Neural cell (in vitro differentiated cells): ENCODE data around the gene TOP3A. TPM values are rescaled to one million over a fixed set of nuclear protein-coding genes. Genes with fewer than 3 reads are reported as not detected.

ENCODE experiments used
- H2AFZ ChIP-seq: fragments of 200-600, 300-800 bp; sonication (generic), shearing (Covaris generic); 2 replicates; pipeline ENCODE4 v1.6.0; 2014; ENCODE audit warnings: low read depth, mild to moderate bottlenecking, antibody characterized with exemption, low read length, moderate library complexity
- H3F3A ChIP-seq: fragments of 200-600 bp; shearing (Covaris generic); 2 replicates; pipeline ENCODE4 v1.6.1; 2016; ENCODE audit warnings: mild to moderate bottlenecking, moderate library complexity, mixed read lengths, antibody characterized with exemption, low read length; ENCODE audit not compliant: insufficient read depth, poor library complexity, severe bottlenecking
- H3K27ac ChIP-seq: fragments of 200-600, 300-800 bp; sonication (generic), shearing (Covaris generic); 2 replicates; pipeline ENCODE4 v1.5.1; 2014; ENCODE audit warnings: mild to moderate bottlenecking, low read length, moderate library complexity
- H3K27me3 ChIP-seq: fragments of 300-800, 200-600 bp; sonication (generic), shearing (Covaris generic); 2 replicates; pipeline ENCODE4 v1.6.0; 2014; ENCODE audit warnings: mild to moderate bottlenecking, low read depth, low read length, moderate library complexity; ENCODE audit not compliant: insufficient read depth
- H3K36me3 ChIP-seq: fragments of 300-800, 200-600 bp; sonication (generic), shearing (Covaris generic); 2 replicates; pipeline ENCODE4 v1.5.1; 2014; ENCODE audit warnings: mild to moderate bottlenecking, antibody characterized with exemption, low read length, moderate library complexity; ENCODE audit not compliant: insufficient read depth
- H3K4me2 ChIP-seq: fragments of 300-800, 200-600 bp; sonication (generic), shearing (Covaris generic); 2 replicates; pipeline ENCODE4 v1.6.0; 2014; ENCODE audit warnings: mild to moderate bottlenecking, low read length
- H3K4me3 ChIP-seq: fragments of 300-800, 200-600 bp; sonication (generic), shearing (Covaris generic); 2 replicates; pipeline ENCODE4 v1.5.1; 2014; ENCODE audit warnings: mild to moderate bottlenecking, low read length, moderate library complexity
- H3K79me2 ChIP-seq: fragments of 200-600 bp; shearing (Covaris generic); replicated peaks from 2 replicates; pipeline ENCODE4 v1.6.0; 2014; ENCODE audit warnings: mild to moderate bottlenecking, low read length, moderate library complexity; ENCODE audit not compliant: insufficient read depth
- H3K9ac ChIP-seq: fragments of 300-800, 200-600 bp; sonication (generic), shearing (Covaris generic); 2 replicates; pipeline ENCODE4 v1.6.1; 2016; ENCODE audit warnings: mild to moderate bottlenecking, low read length, mixed read lengths
- H3K9me2 ChIP-seq: fragments of 200-600 bp; shearing (Covaris generic); 2 replicates; pipeline ENCODE4 v1.6.1; 2016; ENCODE audit warnings: mild to moderate bottlenecking, low read length, mixed read lengths; ENCODE audit not compliant: insufficient read depth
- H3K9me3 ChIP-seq: fragments of 200-600, 300-800 bp; sonication (generic), shearing (Covaris generic); 2 replicates; pipeline ENCODE4 v1.6.1; 2016; ENCODE audit warnings: mild to moderate bottlenecking, mixed run types, low read length, moderate library complexity, mixed read lengths
- H4K20me1 ChIP-seq: fragments of 200-600 bp; shearing (Covaris generic); 2 replicates; pipeline ENCODE4 v1.6.1; 2016; ENCODE audit warnings: mild to moderate bottlenecking, mixed run types; ENCODE audit not compliant: insufficient read depth
- EP300 ChIP-seq: fragments of 450-650 bp; conservative IDR thresholded peaks from 2 replicates; pipeline ENCODE4 v1.6.1; 2014; ENCODE audit warnings: antibody characterized with exemption, mild to moderate bottlenecking, moderate library complexity; ENCODE audit not compliant: poor library complexity, severe bottlenecking
- EZH2 ChIP-seq: fragments of 200-600, 300-800 bp; shearing (Covaris generic), sonication (generic); IDR thresholded peaks from 2 replicates; pipeline ENCODE4 v1.6.1; 2014; ENCODE audit warnings: antibody characterized with exemption, low read length, borderline replicate concordance, mild to moderate bottlenecking; ENCODE audit not compliant: insufficient read depth, poor library complexity, severe bottlenecking
- MXI1 ChIP-seq: fragments of 450-650 bp; conservative IDR thresholded peaks from 2 replicates; pipeline ENCODE4 v1.6.1; 2014; ENCODE audit warnings: antibody characterized with exemption, mild to moderate bottlenecking; ENCODE audit not compliant: poor library complexity, severe bottlenecking
- POLR2AphosphoS5 ChIP-seq: IDR thresholded peaks from 2 replicates; pipeline ENCODE4 v1.6.1; 2012
- RAD21 ChIP-seq: fragments of 450-650 bp; conservative IDR thresholded peaks from 2 replicates; pipeline ENCODE4 v1.6.1; 2014; ENCODE audit warnings: antibody characterized with exemption, mild to moderate bottlenecking, moderate library complexity
- SMC3 ChIP-seq: fragments of 450-650 bp; conservative IDR thresholded peaks from 2 replicates; pipeline ENCODE4 v1.6.1; 2014; ENCODE audit warnings: antibody characterized with exemption, mild to moderate bottlenecking, moderate library complexity; ENCODE audit not compliant: poor library complexity
- TAF1 ChIP-seq: IDR thresholded peaks from 2 replicates; pipeline ENCODE4 v1.6.1; 2012; ENCODE audit warnings: low read depth
- polyA plus RNA-seq: library from polyadenylated mRNA; depleted of rRNA; stranded (reverse); fragments of >200 nt; gene quantifications from 2 replicates; pipeline ENCODE4 v1.2.3, GENCODE V29; 2014
- TF ChIP-seq, protein P1 (sequence below): IDR thresholded peaks from 2 replicates; pipeline ENCODE4 v1.6.1; 2012; ENCODE audit warnings: borderline replicate concordance
- TF ChIP-seq, protein P2 (sequence below): fragments of 450-650 bp; IDR thresholded peaks from 2 replicates; pipeline ENCODE4 v1.5.1; 2014; ENCODE audit warnings: antibody characterized with exemption, mild to moderate bottlenecking, moderate library complexity; ENCODE audit not compliant: poor library complexity, severe bottlenecking

The TOP3A gene
- polyA plus RNA-seq, 1 donor from 2014 or later: 31.9 TPM

DNA sequence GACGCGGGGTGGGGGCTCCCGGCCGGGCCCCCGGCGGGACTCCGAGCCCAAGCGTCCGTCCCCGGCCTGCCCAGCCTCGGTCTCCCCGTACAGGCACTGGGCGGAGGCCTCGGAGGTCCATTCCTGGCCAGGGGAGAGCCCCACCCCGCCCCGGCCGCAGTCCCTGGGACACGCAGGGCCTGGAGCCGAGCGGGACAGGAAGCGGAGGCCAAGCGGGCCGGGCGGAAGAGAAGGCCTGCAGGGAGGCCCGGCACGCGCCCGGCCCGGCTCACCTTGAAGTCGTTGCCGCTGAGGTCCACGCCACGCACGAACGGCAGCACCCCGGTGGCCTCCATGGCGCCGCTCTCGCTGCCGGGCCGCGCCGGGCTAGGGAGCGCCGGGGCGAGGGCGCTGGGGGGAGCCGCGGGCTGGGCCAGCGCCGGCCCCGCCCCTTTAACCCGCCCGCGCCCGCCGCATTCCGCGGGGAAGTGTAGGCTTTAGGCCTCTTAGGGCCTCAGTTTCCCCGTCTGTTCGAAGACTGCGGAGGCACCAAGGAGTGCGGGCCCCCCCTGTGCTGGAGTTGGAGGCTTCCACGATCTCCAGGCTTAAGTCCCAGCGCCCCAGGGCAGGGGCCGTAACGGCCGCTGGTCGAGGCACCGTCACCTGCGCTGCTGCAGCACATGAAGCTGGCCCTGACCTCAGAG is 56.3 kb downstream of the TOP3A start, which contains the start of gene FLII:
TSS of gene FLII (minus strand) at position 383 of the 683 bp plus-strand sequence. CDS start at position 335, 48 bp downstream.
- Histone ChIP-seq H3K4me2 (peak within 1 kb of the TSS; percentile 63), H4K20me1 (no peaks in the 10 kb centered on the region), H3K4me3 (peak within 1 kb of the TSS; percentile 98), H3K36me3 (no peaks in the 10 kb centered on the region), H3K79me2 (peaks cover 31% of the 10 kb centered on the region), H2AFZ (peak within 1 kb of the TSS; percentile 27), H3K9ac (peak within 1 kb of the TSS; percentile 89), H3K27me3 (no peaks in the 10 kb centered on the region), H3F3A (no peaks in the 10 kb centered on the region), H3K9me2 (no peaks in the 10 kb centered on the region), H3K9me3 (no peaks in the 10 kb centered on the region), H3K27ac (peak within 1 kb of the TSS; percentile 67)
- peak; percentile 22 for TF ChIP-seq EP300
- TF ChIP-seq TAF1: no peak
- peak; percentile 74 for TF ChIP-seq POLR2AphosphoS5
- TF ChIP-seq SMC3: peak; percentile 22
- TF ChIP-seq, protein P1, sequence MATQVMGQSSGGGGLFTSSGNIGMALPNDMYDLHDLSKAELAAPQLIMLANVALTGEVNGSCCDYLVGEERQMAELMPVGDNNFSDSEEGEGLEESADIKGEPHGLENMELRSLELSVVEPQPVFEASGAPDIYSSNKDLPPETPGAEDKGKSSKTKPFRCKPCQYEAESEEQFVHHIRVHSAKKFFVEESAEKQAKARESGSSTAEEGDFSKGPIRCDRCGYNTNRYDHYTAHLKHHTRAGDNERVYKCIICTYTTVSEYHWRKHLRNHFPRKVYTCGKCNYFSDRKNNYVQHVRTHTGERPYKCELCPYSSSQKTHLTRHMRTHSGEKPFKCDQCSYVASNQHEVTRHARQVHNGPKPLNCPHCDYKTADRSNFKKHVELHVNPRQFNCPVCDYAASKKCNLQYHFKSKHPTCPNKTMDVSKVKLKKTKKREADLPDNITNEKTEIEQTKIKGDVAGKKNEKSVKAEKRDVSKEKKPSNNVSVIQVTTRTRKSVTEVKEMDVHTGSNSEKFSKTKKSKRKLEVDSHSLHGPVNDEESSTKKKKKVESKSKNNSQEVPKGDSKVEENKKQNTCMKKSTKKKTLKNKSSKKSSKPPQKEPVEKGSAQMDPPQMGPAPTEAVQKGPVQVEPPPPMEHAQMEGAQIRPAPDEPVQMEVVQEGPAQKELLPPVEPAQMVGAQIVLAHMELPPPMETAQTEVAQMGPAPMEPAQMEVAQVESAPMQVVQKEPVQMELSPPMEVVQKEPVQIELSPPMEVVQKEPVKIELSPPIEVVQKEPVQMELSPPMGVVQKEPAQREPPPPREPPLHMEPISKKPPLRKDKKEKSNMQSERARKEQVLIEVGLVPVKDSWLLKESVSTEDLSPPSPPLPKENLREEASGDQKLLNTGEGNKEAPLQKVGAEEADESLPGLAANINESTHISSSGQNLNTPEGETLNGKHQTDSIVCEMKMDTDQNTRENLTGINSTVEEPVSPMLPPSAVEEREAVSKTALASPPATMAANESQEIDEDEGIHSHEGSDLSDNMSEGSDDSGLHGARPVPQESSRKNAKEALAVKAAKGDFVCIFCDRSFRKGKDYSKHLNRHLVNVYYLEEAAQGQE: no peak
- no peak for TF ChIP-seq EZH2
- TF ChIP-seq RAD21: peak; percentile 16
- TF ChIP-seq, protein P2, sequence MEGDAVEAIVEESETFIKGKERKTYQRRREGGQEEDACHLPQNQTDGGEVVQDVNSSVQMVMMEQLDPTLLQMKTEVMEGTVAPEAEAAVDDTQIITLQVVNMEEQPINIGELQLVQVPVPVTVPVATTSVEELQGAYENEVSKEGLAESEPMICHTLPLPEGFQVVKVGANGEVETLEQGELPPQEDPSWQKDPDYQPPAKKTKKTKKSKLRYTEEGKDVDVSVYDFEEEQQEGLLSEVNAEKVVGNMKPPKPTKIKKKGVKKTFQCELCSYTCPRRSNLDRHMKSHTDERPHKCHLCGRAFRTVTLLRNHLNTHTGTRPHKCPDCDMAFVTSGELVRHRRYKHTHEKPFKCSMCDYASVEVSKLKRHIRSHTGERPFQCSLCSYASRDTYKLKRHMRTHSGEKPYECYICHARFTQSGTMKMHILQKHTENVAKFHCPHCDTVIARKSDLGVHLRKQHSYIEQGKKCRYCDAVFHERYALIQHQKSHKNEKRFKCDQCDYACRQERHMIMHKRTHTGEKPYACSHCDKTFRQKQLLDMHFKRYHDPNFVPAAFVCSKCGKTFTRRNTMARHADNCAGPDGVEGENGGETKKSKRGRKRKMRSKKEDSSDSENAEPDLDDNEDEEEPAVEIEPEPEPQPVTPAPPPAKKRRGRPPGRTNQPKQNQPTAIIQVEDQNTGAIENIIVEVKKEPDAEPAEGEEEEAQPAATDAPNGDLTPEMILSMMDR: no peak
- peak; percentile 89 for TF ChIP-seq MXI1

DNA sequence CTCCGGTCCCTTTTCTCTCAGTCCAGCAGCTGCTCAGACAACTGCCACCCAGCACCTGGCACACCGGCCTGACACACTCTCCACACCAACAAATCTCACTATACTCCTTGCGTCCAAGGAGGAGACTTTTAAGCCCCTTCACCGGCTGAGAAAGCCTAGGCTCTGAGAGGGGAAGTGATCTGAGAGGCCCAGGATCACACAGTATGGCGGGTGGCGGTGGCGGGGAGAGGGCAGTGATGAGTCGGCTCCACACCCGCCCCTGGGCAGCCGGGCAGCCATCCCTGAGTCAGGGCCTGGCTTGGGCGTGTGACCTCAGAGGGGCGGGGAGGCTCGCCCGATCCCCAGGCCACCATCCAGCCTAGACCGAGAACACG is 56.8 kb downstream of the TOP3A start:
- H3K36me3 ChIP-seq: no peaks in the 10 kb centered on the region
- H3K27me3 ChIP-seq: no peaks in the 10 kb centered on the region
- peaks cover 31% of the 10 kb centered on the region for H3K79me2 ChIP-seq
- peak overlapping the region; percentile 67 for H3K27ac ChIP-seq
- no peaks in the 10 kb centered on the region for H3K9me3 ChIP-seq
- peak overlapping the region; percentile 63 for H3K4me2 ChIP-seq
- peak overlapping the region; percentile 89 for H3K9ac ChIP-seq
- H3K4me3 ChIP-seq: peak overlapping the region; percentile 98
- no peaks in the 10 kb centered on the region for H3K9me2 ChIP-seq
- no peaks in the 10 kb centered on the region for H3F3A ChIP-seq
- TF ChIP-seq POLR2AphosphoS5 (no peak), MXI1 (no peak), EP300 (no peak), TAF1 (no peak), SMC3 (no peak)
- TF ChIP-seq, protein P1: no peak
- no peaks in the 10 kb centered on the region for H4K20me1 ChIP-seq
- H2AFZ ChIP-seq: peak overlapping the region; percentile 27
